GM21390 (cell line): ENCODE measurements around the gene CXCR5.

Source experiments
- ATAC-seq: cut with Tn5 transposase; IDR thresholded peaks from one replicate; pipeline ENCODE4 v1.9.1; 2021; ENCODE audit not compliant: unreplicated experiment

Gene CXCR5

GRCh38 chr11:118898400-118899295 is 15.0 kb downstream of the CXCR5 start:
- no peak for ATAC-seq

- no peak for ATAC-seq
These were observed 15.6 kb downstream of the CXCR5 start for GRCh38 chr11:118899296-118899688.

GRCh38 chr11:118899706-118900360 is 16.1 kb downstream of the CXCR5 start:
- no peak for ATAC-seq

GRCh38 chr11:118900535-118901384 is 17.1 kb downstream of the CXCR5 start:
- ATAC-seq = no peak

GRCh38 chr11:118901494-118902335 is 18.0 kb downstream of the CXCR5 start:
- ATAC-seq = no peak

- ATAC-seq = no peak
These were observed 18.9 kb downstream of the CXCR5 start for GRCh38 chr11:118902336-118903203.

GRCh38 chr11:118903204-118904015 is 19.7 kb downstream of the CXCR5 start:
- ATAC-seq = no peak

- ATAC-seq = no peak
These were observed 23.7 kb downstream of the CXCR5 start for GRCh38 chr11:118907051-118908042.

- ATAC-seq = no peak
These were observed 24.6 kb downstream of the CXCR5 start for GRCh38 chr11:118908264-118908663.

- no peak for ATAC-seq
These were observed 25.4 kb downstream of the CXCR5 start for GRCh38 chr11:118908901-118909618.

- no peak for ATAC-seq
These were observed 26.1 kb downstream of the CXCR5 start for GRCh38 chr11:118909619-118910308.

- ATAC-seq = no peak
These were observed 26.8 kb downstream of the CXCR5 start for GRCh38 chr11:118910309-118911112.

- ATAC-seq = no peak
These were observed 27.6 kb downstream of the CXCR5 start for GRCh38 chr11:118911113-118911879.

GRCh38 chr11:118911880-118912741 is 28.4 kb downstream of the CXCR5 start:
- no peak for ATAC-seq
